CD4-positive, alpha-beta T cell (primary cell): ENCODE measurements around the gene KLHL36. TPM values are rescaled to one million over a fixed set of nuclear protein-coding genes. Genes with fewer than 3 reads are reported as not detected.

Source experiments
- ATAC-seq: fragments of 200-7000 bp; cut with Tn5 transposase; one replicate; pipeline ENCODE4 v1.10.0; 2022; ENCODE audit warnings: mild to moderate bottlenecking; ENCODE audit not compliant: poor library complexity
- CTCF ChIA-PET: fragments of 350-600 bp; sonication (Branson Sonifier 250); formaldehyde crosslinking; loops from one replicate; lab custom pipeline; 2021; ENCODE audit warnings: antibody characterized with exemption, inconsistent platforms; lab: Charles Lee
- POLR2A ChIA-PET: fragments of 350-600 bp; sonication (Branson Sonifier 250); formaldehyde crosslinking; loops from one replicate; lab custom pipeline; 2021; ENCODE audit warnings: antibody characterized with exemption, inconsistent platforms; lab: Charles Lee
- DNase-seq, 14 experiments: peaks; one replicate each; pipeline ENCODE4 v3.0.0-alpha.2; 2013 to 2020; ENCODE audit warnings: mixed read lengths in 2 of 14
- H3K27ac ChIP-seq, 2 donors: one replicate each; pipeline versions ENCODE4 v1.5.1 to v1.7.0; 2013; ENCODE audit warnings: low read length in 2 of 2, low read depth in 1 of 2, mild to moderate bottlenecking in 1 of 2
- H3K27me3 ChIP-seq, 2 experiments: 1 replicate in 1 of 2; 2 replicates in 1 of 2; pipeline versions ENCODE4 v1.6.1 to v1.7.0; 2013; ENCODE audit warnings: low read length in 2 of 2, control low read depth in 1 of 2, mild to moderate bottlenecking in 1 of 2, moderate library complexity in 1 of 2; ENCODE audit not compliant: insufficient read depth in 2 of 2, control insufficient read depth in 1 of 2
- H3K36me3 ChIP-seq: one replicate; pipeline ENCODE4 v1.6.1; 2013; ENCODE audit warnings: low read length, control low read depth; ENCODE audit not compliant: insufficient read depth
- H3K4me1 ChIP-seq: one replicate; pipeline ENCODE4 v1.6.1; 2013; ENCODE audit warnings: low read length, control low read depth; ENCODE audit not compliant: insufficient read depth
- H3K4me3 ChIP-seq: one replicate; pipeline ENCODE4 v1.5.1; 2013; ENCODE audit warnings: mild to moderate bottlenecking, low read length, moderate library complexity
- H3K9me3 ChIP-seq, 2 experiments: 1 replicate in 1 of 2; 2 replicates in 1 of 2; pipeline versions ENCODE4 v1.6.1 to v1.7.0; 2013; ENCODE audit warnings: low read length in 2 of 2, mild to moderate bottlenecking in 2 of 2, control low read depth in 1 of 2, moderate library complexity in 1 of 2; ENCODE audit not compliant: control insufficient read depth in 1 of 2, insufficient read depth in 1 of 2
- H3K27ac Mint-ChIP-seq: one replicate; pipeline ENCODE4 v1.8.0; 2020; ENCODE audit warnings: mixed read lengths
- H3K27me3 Mint-ChIP-seq: one replicate; pipeline ENCODE4 v1.8.0; 2021; ENCODE audit warnings: mixed read lengths
- H3K36me3 Mint-ChIP-seq: one replicate; pipeline ENCODE4 v1.8.0; 2021; ENCODE audit warnings: low read depth, mixed read lengths
- H3K4me1 Mint-ChIP-seq: one replicate; pipeline ENCODE4 v1.8.0; 2021; ENCODE audit warnings: low read depth, mixed read lengths
- H3K4me3 Mint-ChIP-seq: one replicate; pipeline ENCODE4 v1.8.0; 2020; ENCODE audit warnings: mild to moderate bottlenecking, mixed read lengths
- H3K9me3 Mint-ChIP-seq: one replicate; pipeline ENCODE4 v1.8.0; 2020; ENCODE audit warnings: mixed read lengths
- CTCF ChIP-seq: fragments of 200-600 bp; IDR thresholded peaks from one replicate; pipeline ENCODE4 v1.8.0; 2022; ENCODE audit warnings: antibody characterized with exemption, mild to moderate bottlenecking
- intact Hi-C, 2 experiments: fragments of 100-400 bp; cut with DNase I in 1 of 2; cut with micrococcal nuclease in 1 of 2; formaldehyde crosslinking; loops; one replicate each; pipeline versions ENCODE4 v1.15.1 to v1.9.0; 2023 to 2025; cut with DNase I, micrococcal nuclease
- total RNA-seq, 174 experiments: library from RNA in 2 of 174; stranded (reverse) in 2 of 174; gene quantifications; one replicate each; pipeline ENCODE4 v1.2.3 and lab custom pipeline; 2021 to 2026

The KLHL36 gene
- total RNA-seq, 2 experiments from 2014 or later, result 76.6 to 78.6 TPM

- POLR2A ChIA-PET, result no interaction called here
- intact Hi-C loops, result no loop called here
- Histone ChIP-seq H3K36me3 (no peaks in the 10 kb centered on the region), H3K9me3 (no peaks in the 10 kb centered on the region), H3K4me3 (no peak overlapping the region), H3K4me1 (peaks cover 44% of the 10 kb centered on the region), H3K27ac (no peak overlapping the region), H3K27me3 (no peaks in the 10 kb centered on the region)
- CTCF ChIA-PET, result interaction anchor here (1.8 kb wide), 1 partner anchor 29 kb away, joined by 8 read pairs; no protein-coding TSS in a partner anchor
- DNase-seq (no peak), ATAC-seq (no peak)
- no peak overlapping the region for H3K27ac Mint-ChIP-seq
- H3K4me1 Mint-ChIP-seq, result peaks cover 51% of the 10 kb centered on the region
- no peak overlapping the region for H3K4me3 Mint-ChIP-seq
- H3K9me3 Mint-ChIP-seq, result no peaks in the 10 kb centered on the region
- no peak for TF ChIP-seq CTCF
- H3K36me3 Mint-ChIP-seq, result peaks cover 5% of the 10 kb centered on the region
- H3K27me3 Mint-ChIP-seq, result no peaks in the 10 kb centered on the region
Observed at GRCh38 chr16:84643180-84643583, 5.1 kb upstream of the KLHL36 start.

- TF ChIP-seq CTCF, result no peak
- no peak overlapping the region for H3K27ac ChIP-seq
- Mint-ChIP-seq H3K36me3 (peaks cover 5% of the 10 kb centered on the region), H3K4me3 (peak overlapping the region; percentile 64), H3K27ac (no peak overlapping the region), H3K9me3 (no peaks in the 10 kb centered on the region), H3K4me1 (peaks cover 46% of the 10 kb centered on the region), H3K27me3 (no peaks in the 10 kb centered on the region)
- no peak overlapping the region for H3K4me3 ChIP-seq
- ATAC-seq (no peak), DNase-seq (no peak)
- H3K9me3 ChIP-seq, result no peaks in the 10 kb centered on the region
- intact Hi-C loops, result no loop called here
- CTCF ChIA-PET, result interaction anchor here (1.8 kb wide), 1 partner anchor 29 kb away, joined by 8 read pairs; no protein-coding TSS in a partner anchor
- POLR2A ChIA-PET, result no interaction called here
- no peaks in the 10 kb centered on the region for H3K36me3 ChIP-seq
- H3K27me3 ChIP-seq, result no peaks in the 10 kb centered on the region
- peaks cover 40% of the 10 kb centered on the region for H3K4me1 ChIP-seq
Observed at GRCh38 chr16:84643674-84644073, 4.6 kb upstream of the KLHL36 start.

GRCh38 chr16:84648595-84649510 is 542 bp downstream of the KLHL36 start:
- Histone ChIP-seq H3K9me3 (no peaks in the 10 kb centered on the region), H3K27ac (peak overlapping the region; percentile 18 to 59), H3K4me3 (peak overlapping the region; percentile 62), H3K27me3 (no peaks in the 10 kb centered on the region), H3K4me1 (peaks cover 52% of the 10 kb centered on the region), H3K36me3 (peaks cover 22% of the 10 kb centered on the region)
- peak in 12 of 14 experiments; percentile 24 to 67 (median 42) for DNase-seq
- Mint-ChIP-seq H3K4me3 (peak overlapping the region; percentile 87), H3K27me3 (no peaks in the 10 kb centered on the region), H3K4me1 (peaks cover 57% of the 10 kb centered on the region), H3K36me3 (peaks cover 53% of the 10 kb centered on the region), H3K27ac (peak overlapping the region; percentile 78), H3K9me3 (no peaks in the 10 kb centered on the region)
- ChIA-PET CTCF (interaction anchor here (1.4 to 2.4 kb wide), 4 partner anchors 24 to 142 kb away, joined by 4 to 8 read pairs (median 6); no protein-coding TSS in a partner anchor), POLR2A (interaction anchor here (0.6 to 2.8 kb wide), 23 partner anchors 8 to 532 kb away, joined by 3 to 13 read pairs (median 3); partner anchors contain the start of genes COTL1, MBTPS1 and MEAK7)
- intact Hi-C loops, result no loop called here
- ATAC-seq, result peak; percentile 41
- TF ChIP-seq CTCF, result no peak
